WTC11 (cell line): ENCODE measurements around the gene GTSE1. TPM values are rescaled to one million over a fixed set of nuclear protein-coding genes. Genes with fewer than 3 reads are reported as not detected.

ENCODE experiments used
- ATAC-seq: fragments of 200-7000 bp; cut with Tn5 transposase; 2 replicates; pipeline ENCODE4 v1.10.0; 2021; ENCODE audit warnings: mild to moderate bottlenecking, moderate library complexity
- CTCF ChIA-PET: fragments of 300-600 bp; sonication (Branson Sonifier 250); formaldehyde crosslinking; loops from one replicate; lab custom pipeline; 2021; ENCODE audit warnings: antibody characterized with exemption; lab: Charles Lee
- POLR2A ChIA-PET: fragments of 350-600 bp; sonication (Branson Sonifier 250); formaldehyde crosslinking; loops from one replicate; lab custom pipeline; 2021; ENCODE audit warnings: antibody characterized with exemption; lab: Charles Lee
- DNase-seq: peaks from one replicate; pipeline ENCODE4 v3.0.0; 2021; ENCODE audit warnings: low spot score
- H3K27ac Mint-ChIP-seq: 2 replicates; pipeline ENCODE4 v1.8.0; 2021; ENCODE audit warnings: mixed read lengths
- H3K27me3 Mint-ChIP-seq: 2 replicates; pipeline ENCODE4 v1.8.0; 2021; ENCODE audit warnings: low read depth, mild to moderate bottlenecking, moderate library complexity, mixed read lengths
- H3K36me3 Mint-ChIP-seq: 2 replicates; pipeline ENCODE4 v1.8.0; 2021; ENCODE audit warnings: mixed read lengths
- H3K4me1 Mint-ChIP-seq: 2 replicates; pipeline ENCODE4 v1.8.0; 2022; ENCODE audit warnings: mixed read lengths
- H3K4me3 Mint-ChIP-seq: 2 replicates; pipeline ENCODE4 v1.8.0; 2021; ENCODE audit warnings: mild to moderate bottlenecking, moderate library complexity, mixed read lengths
- H3K9me3 Mint-ChIP-seq: 2 replicates; pipeline ENCODE4 v1.8.0; 2021; ENCODE audit warnings: mixed read lengths
- ETV6 ChIP-seq: sonication (generic); formaldehyde crosslinking; IDR thresholded peaks from 2 replicates; pipeline ENCODE4 v1.8.1; 2022; ENCODE audit warnings: mild to moderate bottlenecking, missing genetic modification reagents
- HMGA2 ChIP-seq: fragments of 250-450 bp; sonication (Bioruptor Pico); IDR thresholded peaks from 2 replicates; pipeline ENCODE4 v1.4.0; 2021; ENCODE audit warnings: mild to moderate bottlenecking, moderate library complexity
- JUN ChIP-seq: sonication (generic); formaldehyde crosslinking; IDR thresholded peaks from 2 replicates; pipeline ENCODE4 v1.8.0; 2023; ENCODE audit warnings: mild to moderate bottlenecking, missing genetic modification reagents
- KAT7 ChIP-seq: sonication (generic); formaldehyde crosslinking; IDR thresholded peaks from 2 replicates; pipeline ENCODE4 v1.8.1; 2023; ENCODE audit warnings: missing genetic modification reagents, mild to moderate bottlenecking, borderline replicate concordance
- NFATC4 ChIP-seq: fragments of 250-450 bp; sonication (Bioruptor Pico); IDR thresholded peaks from 2 replicates; pipeline ENCODE4 v1.9.0; 2021; ENCODE audit warnings: mild to moderate bottlenecking
- NR2C2 ChIP-seq: sonication (generic); formaldehyde crosslinking; IDR thresholded peaks from 2 replicates; pipeline ENCODE4 v1.8.0; 2022; ENCODE audit warnings: mild to moderate bottlenecking, missing genetic modification reagents
- RELA ChIP-seq: sonication (generic); formaldehyde crosslinking; IDR thresholded peaks from 2 replicates; pipeline ENCODE4 v1.8.1; 2022; ENCODE audit warnings: missing genetic modification reagents, mild to moderate bottlenecking, borderline replicate concordance
- SMAD3 ChIP-seq: sonication (generic); formaldehyde crosslinking; IDR thresholded peaks from 2 replicates; pipeline ENCODE4 v1.8.0; 2022; ENCODE audit warnings: missing genetic modification reagents, mild to moderate bottlenecking, borderline replicate concordance
- SMAD4 ChIP-seq: sonication (generic); formaldehyde crosslinking; IDR thresholded peaks from 2 replicates; pipeline ENCODE4 v1.8.0; 2022; ENCODE audit warnings: mild to moderate bottlenecking, missing genetic modification reagents
- ZNF121 ChIP-seq: sonication (generic); formaldehyde crosslinking; IDR thresholded peaks from 2 replicates; pipeline ENCODE4 v1.8.0; 2023; ENCODE audit warnings: missing genetic modification reagents
- ZNF263 ChIP-seq: sonication (generic); formaldehyde crosslinking; IDR thresholded peaks from 2 replicates; pipeline ENCODE4 v1.8.1; 2022; ENCODE audit warnings: low read depth, mild to moderate bottlenecking, moderate library complexity, missing genetic modification reagents
- total RNA-seq: library from RNA; stranded (reverse); gene quantifications from 3 replicates; pipeline ENCODE4 v1.2.3, GENCODE V29; 2021
- TF ChIP-seq, protein P1 (sequence below): sonication (generic); formaldehyde crosslinking; IDR thresholded peaks from 2 replicates; pipeline ENCODE4 v1.8.0; 2022; ENCODE audit warnings: mild to moderate bottlenecking, missing genetic modification reagents
- TF ChIP-seq, protein P2 (sequence below): sonication (generic); formaldehyde crosslinking; IDR thresholded peaks from 2 replicates; pipeline ENCODE4 v1.8.0; 2022; ENCODE audit warnings: missing genetic modification reagents
- TF ChIP-seq, protein P3 (sequence below): fragments of 250-450 bp; sonication (Bioruptor Pico); IDR thresholded peaks from 2 replicates; pipeline ENCODE4 v1.9.0; 2021; ENCODE audit warnings: mild to moderate bottlenecking
- TF ChIP-seq, protein P4 (sequence below): fragments of 250-450 bp; sonication (Bioruptor Pico); IDR thresholded peaks from 2 replicates; pipeline ENCODE4 v1.9.0; 2021; ENCODE audit warnings: mild to moderate bottlenecking, borderline replicate concordance
- TF ChIP-seq, protein P5 (sequence below): fragments of 200-600 bp; IDR thresholded peaks from 2 replicates; pipeline ENCODE4 v1.8.0; 2022; ENCODE audit warnings: antibody characterized with exemption
- TF ChIP-seq, protein P6 (sequence below): sonication (generic); formaldehyde crosslinking; IDR thresholded peaks from 2 replicates; pipeline ENCODE4 v1.8.0; 2023; ENCODE audit warnings: missing genetic modification reagents
- TF ChIP-seq, protein P7 (sequence below): sonication (generic); formaldehyde crosslinking; IDR thresholded peaks from 2 replicates; pipeline ENCODE4 v1.8.0; 2022; ENCODE audit warnings: mild to moderate bottlenecking, missing genetic modification reagents

GTSE1 gene
- total RNA-seq, 1 experiment from 2014 or later = 56.1 TPM

DNA sequence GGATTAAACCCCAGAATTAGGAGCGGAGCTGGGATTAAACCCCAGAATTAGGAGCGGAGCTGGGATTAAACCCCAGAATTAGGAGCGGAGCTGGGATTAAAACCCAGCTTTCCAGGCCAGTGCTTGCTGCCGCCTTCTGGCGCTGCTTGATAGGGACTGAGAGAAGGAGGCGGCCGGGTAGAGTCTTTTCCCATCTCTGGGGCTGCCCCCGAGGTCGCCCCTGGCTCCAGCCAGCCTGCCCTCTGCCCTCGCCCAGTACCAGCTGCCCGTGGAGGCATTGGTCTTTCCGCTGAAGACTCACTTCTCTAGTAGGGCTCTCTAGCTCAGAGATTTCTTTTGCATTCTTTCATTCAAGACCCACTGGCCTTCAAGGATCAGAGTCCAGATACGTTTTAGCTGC, 44.0 kb downstream of the GTSE1 start (continued):
- TF ChIP-seq SMAD4 = no peak

DNA sequence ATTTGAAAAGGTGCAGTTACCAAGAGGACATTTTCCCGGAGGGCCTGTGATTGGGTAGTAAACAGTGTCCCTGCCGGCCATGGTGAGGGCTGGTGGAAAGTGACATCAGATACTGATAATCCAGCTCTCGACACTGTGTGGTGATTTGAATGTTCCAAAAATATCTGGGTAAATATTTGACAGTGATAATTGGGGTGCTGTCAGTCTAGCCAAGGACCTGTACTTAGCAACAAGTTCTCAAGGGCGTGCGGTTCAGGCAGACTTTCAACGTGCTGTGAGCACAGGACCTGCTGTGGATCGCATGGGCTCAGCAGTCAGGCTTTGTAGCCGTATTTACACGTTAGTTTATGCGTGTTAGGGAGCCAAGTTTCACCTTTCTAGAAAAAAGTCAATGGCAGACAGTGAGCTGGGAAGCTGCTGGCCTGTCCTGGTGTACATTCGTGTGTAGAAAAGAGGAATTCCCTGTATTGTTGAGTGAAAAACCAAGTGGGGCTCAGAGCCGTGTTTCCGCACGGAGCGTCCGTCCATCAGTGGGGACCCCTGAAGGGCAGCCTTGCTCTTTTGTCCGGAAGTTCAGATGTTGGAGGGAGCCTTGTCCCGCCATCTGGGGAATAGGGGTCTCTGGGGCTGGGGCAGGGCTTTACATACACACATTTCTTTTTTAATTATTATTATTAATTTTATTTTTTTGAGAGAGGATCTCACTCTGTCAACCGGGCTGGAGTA, 50.2 kb downstream of the GTSE1 start:
- no peak for ATAC-seq
- H3K9me3 Mint-ChIP-seq = no peaks in the 10 kb centered on the region
- CTCF ChIA-PET = no interaction called here
- H3K27me3 Mint-ChIP-seq = no peaks in the 10 kb centered on the region
- H3K4me1 Mint-ChIP-seq = no peaks in the 10 kb centered on the region
- TF ChIP-seq RELA (CRISPR knock-in tag) (no peak), ZNF263 (CRISPR knock-in tag) (no peak), SMAD3 (CRISPR knock-in tag) (no peak), HMGA2 (CRISPR knock-in tag) (no peak)
- TF ChIP-seq, protein P1, sequence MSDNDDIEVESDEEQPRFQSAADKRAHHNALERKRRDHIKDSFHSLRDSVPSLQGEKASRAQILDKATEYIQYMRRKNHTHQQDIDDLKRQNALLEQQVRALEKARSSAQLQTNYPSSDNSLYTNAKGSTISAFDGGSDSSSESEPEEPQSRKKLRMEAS = no peak
- POLR2A ChIA-PET = interaction anchor here (0.6 kb wide), 1 partner anchor 51 kb away, joined by 3 read pairs; no protein-coding TSS in a partner anchor
- no peak for DNase-seq
- H3K4me3 Mint-ChIP-seq = no peak overlapping the region
- no peak overlapping the region for H3K27ac Mint-ChIP-seq
- H3K36me3 Mint-ChIP-seq = peaks cover 83% of the 10 kb centered on the region

DNA sequence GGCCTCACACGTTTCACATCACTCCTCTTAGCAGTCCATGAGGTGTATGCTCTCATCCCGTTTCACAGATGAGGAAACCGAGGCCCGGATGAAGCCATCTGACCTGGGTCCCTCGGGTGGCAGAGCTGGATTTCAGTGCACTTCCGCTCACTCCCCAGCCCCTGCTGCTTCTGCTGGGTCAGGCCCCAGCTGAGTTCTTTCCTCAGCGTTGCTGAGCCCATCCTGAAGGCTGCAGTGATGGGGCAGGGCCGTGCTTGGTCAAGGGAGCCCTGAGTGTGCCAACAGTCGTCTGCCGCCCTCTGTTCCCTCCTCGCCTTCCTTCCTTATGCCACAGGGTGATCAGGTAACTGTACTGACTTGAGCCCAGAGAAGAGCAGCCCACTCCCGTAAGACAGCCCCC, 51.0 kb downstream of the GTSE1 start:
- ChIA-PET CTCF (no interaction called here), POLR2A (no interaction called here)
- DNase-seq = no peak
- Mint-ChIP-seq H3K27ac (no peak overlapping the region), H3K4me3 (no peak overlapping the region), H3K9me3 (no peaks in the 10 kb centered on the region), H3K27me3 (no peaks in the 10 kb centered on the region), H3K4me1 (no peaks in the 10 kb centered on the region), H3K36me3 (peaks cover 83% of the 10 kb centered on the region)
- no peak for ATAC-seq
- TF ChIP-seq KAT7 (CRISPR knock-in tag) = no peak
- TF ChIP-seq, protein P2, sequence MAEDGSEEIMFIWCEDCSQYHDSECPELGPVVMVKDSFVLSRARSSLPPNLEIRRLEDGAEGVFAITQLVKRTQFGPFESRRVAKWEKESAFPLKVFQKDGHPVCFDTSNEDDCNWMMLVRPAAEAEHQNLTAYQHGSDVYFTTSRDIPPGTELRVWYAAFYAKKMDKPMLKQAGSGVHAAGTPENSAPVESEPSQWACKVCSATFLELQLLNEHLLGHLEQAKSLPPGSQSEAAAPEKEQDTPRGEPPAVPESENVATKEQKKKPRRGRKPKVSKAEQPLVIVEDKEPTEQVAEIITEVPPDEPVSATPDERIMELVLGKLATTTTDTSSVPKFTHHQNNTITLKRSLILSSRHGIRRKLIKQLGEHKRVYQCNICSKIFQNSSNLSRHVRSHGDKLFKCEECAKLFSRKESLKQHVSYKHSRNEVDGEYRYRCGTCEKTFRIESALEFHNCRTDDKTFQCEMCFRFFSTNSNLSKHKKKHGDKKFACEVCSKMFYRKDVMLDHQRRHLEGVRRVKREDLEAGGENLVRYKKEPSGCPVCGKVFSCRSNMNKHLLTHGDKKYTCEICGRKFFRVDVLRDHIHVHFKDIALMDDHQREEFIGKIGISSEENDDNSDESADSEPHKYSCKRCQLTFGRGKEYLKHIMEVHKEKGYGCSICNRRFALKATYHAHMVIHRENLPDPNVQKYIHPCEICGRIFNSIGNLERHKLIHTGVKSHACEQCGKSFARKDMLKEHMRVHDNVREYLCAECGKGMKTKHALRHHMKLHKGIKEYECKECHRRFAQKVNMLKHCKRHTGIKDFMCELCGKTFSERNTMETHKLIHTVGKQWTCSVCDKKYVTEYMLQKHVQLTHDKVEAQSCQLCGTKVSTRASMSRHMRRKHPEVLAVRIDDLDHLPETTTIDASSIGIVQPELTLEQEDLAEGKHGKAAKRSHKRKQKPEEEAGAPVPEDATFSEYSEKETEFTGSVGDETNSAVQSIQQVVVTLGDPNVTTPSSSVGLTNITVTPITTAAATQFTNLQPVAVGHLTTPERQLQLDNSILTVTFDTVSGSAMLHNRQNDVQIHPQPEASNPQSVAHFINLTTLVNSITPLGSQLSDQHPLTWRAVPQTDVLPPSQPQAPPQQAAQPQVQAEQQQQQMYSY (CRISPR knock-in tag) = no peak
- TF ChIP-seq ZNF121 (CRISPR knock-in tag) = no peak
- TF ChIP-seq, protein P3, sequence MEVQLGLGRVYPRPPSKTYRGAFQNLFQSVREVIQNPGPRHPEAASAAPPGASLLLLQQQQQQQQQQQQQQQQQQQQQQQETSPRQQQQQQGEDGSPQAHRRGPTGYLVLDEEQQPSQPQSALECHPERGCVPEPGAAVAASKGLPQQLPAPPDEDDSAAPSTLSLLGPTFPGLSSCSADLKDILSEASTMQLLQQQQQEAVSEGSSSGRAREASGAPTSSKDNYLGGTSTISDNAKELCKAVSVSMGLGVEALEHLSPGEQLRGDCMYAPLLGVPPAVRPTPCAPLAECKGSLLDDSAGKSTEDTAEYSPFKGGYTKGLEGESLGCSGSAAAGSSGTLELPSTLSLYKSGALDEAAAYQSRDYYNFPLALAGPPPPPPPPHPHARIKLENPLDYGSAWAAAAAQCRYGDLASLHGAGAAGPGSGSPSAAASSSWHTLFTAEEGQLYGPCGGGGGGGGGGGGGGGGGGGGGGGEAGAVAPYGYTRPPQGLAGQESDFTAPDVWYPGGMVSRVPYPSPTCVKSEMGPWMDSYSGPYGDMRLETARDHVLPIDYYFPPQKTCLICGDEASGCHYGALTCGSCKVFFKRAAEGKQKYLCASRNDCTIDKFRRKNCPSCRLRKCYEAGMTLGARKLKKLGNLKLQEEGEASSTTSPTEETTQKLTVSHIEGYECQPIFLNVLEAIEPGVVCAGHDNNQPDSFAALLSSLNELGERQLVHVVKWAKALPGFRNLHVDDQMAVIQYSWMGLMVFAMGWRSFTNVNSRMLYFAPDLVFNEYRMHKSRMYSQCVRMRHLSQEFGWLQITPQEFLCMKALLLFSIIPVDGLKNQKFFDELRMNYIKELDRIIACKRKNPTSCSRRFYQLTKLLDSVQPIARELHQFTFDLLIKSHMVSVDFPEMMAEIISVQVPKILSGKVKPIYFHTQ (CRISPR knock-in tag) = no peak
- TF ChIP-seq, protein P4, sequence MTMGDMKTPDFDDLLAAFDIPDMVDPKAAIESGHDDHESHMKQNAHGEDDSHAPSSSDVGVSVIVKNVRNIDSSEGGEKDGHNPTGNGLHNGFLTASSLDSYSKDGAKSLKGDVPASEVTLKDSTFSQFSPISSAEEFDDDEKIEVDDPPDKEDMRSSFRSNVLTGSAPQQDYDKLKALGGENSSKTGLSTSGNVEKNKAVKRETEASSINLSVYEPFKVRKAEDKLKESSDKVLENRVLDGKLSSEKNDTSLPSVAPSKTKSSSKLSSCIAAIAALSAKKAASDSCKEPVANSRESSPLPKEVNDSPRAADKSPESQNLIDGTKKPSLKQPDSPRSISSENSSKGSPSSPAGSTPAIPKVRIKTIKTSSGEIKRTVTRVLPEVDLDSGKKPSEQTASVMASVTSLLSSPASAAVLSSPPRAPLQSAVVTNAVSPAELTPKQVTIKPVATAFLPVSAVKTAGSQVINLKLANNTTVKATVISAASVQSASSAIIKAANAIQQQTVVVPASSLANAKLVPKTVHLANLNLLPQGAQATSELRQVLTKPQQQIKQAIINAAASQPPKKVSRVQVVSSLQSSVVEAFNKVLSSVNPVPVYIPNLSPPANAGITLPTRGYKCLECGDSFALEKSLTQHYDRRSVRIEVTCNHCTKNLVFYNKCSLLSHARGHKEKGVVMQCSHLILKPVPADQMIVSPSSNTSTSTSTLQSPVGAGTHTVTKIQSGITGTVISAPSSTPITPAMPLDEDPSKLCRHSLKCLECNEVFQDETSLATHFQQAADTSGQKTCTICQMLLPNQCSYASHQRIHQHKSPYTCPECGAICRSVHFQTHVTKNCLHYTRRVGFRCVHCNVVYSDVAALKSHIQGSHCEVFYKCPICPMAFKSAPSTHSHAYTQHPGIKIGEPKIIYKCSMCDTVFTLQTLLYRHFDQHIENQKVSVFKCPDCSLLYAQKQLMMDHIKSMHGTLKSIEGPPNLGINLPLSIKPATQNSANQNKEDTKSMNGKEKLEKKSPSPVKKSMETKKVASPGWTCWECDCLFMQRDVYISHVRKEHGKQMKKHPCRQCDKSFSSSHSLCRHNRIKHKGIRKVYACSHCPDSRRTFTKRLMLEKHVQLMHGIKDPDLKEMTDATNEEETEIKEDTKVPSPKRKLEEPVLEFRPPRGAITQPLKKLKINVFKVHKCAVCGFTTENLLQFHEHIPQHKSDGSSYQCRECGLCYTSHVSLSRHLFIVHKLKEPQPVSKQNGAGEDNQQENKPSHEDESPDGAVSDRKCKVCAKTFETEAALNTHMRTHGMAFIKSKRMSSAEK (CRISPR knock-in tag) = no peak
- no peak for TF ChIP-seq NR2C2 (CRISPR knock-in tag)
- no peak for TF ChIP-seq JUN
- TF ChIP-seq, protein P5, sequence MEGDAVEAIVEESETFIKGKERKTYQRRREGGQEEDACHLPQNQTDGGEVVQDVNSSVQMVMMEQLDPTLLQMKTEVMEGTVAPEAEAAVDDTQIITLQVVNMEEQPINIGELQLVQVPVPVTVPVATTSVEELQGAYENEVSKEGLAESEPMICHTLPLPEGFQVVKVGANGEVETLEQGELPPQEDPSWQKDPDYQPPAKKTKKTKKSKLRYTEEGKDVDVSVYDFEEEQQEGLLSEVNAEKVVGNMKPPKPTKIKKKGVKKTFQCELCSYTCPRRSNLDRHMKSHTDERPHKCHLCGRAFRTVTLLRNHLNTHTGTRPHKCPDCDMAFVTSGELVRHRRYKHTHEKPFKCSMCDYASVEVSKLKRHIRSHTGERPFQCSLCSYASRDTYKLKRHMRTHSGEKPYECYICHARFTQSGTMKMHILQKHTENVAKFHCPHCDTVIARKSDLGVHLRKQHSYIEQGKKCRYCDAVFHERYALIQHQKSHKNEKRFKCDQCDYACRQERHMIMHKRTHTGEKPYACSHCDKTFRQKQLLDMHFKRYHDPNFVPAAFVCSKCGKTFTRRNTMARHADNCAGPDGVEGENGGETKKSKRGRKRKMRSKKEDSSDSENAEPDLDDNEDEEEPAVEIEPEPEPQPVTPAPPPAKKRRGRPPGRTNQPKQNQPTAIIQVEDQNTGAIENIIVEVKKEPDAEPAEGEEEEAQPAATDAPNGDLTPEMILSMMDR = no peak
- TF ChIP-seq, protein P6, sequence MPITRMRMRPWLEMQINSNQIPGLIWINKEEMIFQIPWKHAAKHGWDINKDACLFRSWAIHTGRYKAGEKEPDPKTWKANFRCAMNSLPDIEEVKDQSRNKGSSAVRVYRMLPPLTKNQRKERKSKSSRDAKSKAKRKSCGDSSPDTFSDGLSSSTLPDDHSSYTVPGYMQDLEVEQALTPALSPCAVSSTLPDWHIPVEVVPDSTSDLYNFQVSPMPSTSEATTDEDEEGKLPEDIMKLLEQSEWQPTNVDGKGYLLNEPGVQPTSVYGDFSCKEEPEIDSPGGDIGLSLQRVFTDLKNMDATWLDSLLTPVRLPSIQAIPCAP (CRISPR knock-in tag) = no peak
- TF ChIP-seq ETV6 = no peak
- TF ChIP-seq, protein P7, sequence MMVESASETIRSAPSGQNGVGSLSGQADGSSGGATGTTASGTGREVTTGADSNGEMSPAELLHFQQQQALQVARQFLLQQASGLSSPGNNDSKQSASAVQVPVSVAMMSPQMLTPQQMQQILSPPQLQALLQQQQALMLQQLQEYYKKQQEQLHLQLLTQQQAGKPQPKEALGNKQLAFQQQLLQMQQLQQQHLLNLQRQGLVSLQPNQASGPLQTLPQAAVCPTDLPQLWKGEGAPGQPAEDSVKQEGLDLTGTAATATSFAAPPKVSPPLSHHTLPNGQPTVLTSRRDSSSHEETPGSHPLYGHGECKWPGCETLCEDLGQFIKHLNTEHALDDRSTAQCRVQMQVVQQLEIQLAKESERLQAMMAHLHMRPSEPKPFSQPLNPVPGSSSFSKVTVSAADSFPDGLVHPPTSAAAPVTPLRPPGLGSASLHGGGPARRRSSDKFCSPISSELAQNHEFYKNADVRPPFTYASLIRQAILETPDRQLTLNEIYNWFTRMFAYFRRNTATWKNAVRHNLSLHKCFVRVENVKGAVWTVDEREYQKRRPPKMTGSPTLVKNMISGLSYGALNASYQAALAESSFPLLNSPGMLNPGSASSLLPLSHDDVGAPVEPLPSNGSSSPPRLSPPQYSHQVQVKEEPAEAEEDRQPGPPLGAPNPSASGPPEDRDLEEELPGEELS (CRISPR knock-in tag) = no peak
- TF ChIP-seq NFATC4 = no peak
